ACHN (cell line): ENCODE results near the gene ZNF557.
A peak's percentile ranks its signal among the peaks of the same experiment; 100 is the strongest.

Experiments
- DNase-seq: peaks from one replicate; pipeline ENCODE4 v3.0.0-alpha.2; 2015
- in situ Hi-C: cut with HindIII; loops from 2 replicates; pipeline ENCODE4 v1.10.0; 2017; ENCODE audit warnings: low sequenced_read_pairs, low pct_ligation_motif_present, low pct_unique_long_range_greater_than_20kb

The ZNF557 gene

GRCh38 chr19:7068599-7068998 is 904 bp upstream of the ZNF557 start:
- in situ Hi-C loops: no loop called here
- DNase-seq: no peak

GRCh38 chr19:7069904-7070226 is 362 bp downstream of the ZNF557 start:
- peak; percentile 1 for DNase-seq
- in situ Hi-C loops: no loop called here

DNA sequence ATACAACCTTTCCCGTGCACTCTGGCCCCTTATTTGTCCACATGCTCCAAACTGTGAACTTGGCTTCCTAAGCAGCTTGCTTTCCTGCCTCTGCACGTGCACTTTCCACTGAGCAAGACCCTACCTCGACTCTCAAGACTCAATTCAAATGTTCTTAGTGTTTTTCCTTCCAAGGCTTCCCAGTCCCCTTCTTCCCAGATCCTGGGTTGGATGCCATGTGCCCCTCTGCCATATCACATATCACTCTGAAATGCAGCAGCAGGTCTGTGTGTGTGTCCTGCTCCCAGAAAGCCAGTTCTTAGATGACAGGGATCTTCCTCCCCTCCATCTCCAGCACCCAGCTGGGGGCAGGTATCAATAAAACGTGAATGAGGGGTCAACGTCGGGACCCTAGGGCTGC is 3.0 kb downstream of the ZNF557 start:
- in situ Hi-C loops: no loop called here
- no peak for DNase-seq

DNA sequence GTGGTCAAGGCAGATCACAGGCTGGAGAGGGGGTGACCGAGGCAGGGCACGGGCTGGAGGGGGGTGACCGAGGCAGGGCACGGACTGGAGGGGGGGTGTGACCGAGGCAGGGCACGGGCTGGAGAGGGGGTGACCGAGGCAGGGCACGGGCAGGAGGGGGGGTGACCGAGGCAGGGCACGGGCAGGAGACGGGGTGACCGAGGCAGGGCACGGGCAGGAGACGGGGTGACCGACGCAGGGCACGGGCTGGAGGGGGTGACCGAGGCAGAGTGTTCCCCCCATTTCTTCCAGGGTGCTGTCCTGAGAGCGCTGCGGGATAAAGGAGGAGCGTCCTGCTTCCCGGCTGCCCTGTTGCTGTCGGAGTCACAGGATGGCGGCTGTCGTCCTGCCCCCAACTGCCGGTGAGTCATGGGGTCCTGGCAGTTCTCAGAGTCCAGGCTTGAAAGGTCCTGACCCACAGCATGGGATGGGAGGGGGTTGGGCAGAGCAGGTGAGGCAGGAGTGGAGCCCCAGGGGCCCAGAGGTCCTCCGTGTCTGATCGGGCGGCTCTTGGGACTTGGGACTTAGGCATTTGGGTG is 5.3 kb downstream of the ZNF557 start:
- in situ Hi-C loops: no loop called here
- no peak for DNase-seq

DNA sequence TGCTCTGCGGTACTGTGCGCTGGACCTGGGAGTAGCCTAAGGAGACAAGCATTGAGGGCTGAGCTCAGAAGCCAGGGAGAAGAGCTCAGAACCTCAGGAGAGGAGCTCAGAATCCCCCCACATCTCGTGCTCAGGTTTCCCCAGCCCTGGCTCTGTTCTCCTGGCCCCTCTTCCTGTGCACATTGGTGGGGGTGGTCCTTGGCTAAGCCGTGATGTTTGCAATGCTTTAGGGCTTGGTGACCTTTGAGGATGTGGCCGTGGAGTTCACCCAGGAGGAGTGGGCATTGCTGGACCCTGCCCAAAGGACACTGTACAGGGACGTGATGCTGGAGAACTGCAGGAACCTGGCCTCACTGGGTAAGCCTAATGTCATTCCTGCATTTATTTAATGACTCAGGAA is 6.6 kb downstream of the ZNF557 start:
- DNase-seq: no peak
- in situ Hi-C loops: no loop called here

DNA sequence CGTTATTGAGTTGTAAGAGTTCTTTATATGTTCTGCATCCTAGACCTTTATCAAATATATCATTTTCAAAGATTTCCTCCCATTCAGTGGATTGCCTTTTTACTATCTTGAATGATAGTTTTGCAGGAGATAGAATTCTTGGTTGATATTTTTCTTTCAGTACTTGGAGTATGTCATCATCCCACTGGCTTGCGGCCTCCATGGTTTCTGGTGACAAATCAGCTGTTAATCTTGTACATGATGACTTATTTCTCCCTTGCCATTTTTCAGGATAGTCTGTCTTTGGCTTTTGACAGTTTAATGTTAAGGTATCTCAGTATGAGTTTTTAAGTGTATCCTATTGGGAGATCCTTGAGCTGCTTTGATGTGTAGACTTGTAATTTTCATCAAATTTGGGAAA is 8.5 kb downstream of the ZNF557 start:
- in situ Hi-C loops: no loop called here
- no peak for DNase-seq

GRCh38 chr19:7083076-7083956 is 13.8 kb downstream of the ZNF557 start:
- in situ Hi-C loops: no loop called here

GRCh38 chr19:7088999-7089398 is 19.5 kb downstream of the ZNF557 start:
- DNase-seq: no peak
- in situ Hi-C loops: no loop called here

More at GRCh38 chr19:7083076-7083956, 13.8 kb downstream of the ZNF557 start:
- DNase-seq: peak; percentile 38

- in situ Hi-C loops: no loop called here
Measured at GRCh38 chr19:7098096-7098495, 28.6 kb downstream of the ZNF557 start.

GRCh38 chr19:7098701-7099596 is 29.4 kb downstream of the ZNF557 start:
- in situ Hi-C loops: no loop called here
- peak; percentile 84 for DNase-seq

More at GRCh38 chr19:7098096-7098495, 28.6 kb downstream of the ZNF557 start:
- DNase-seq: no peak

DNA sequence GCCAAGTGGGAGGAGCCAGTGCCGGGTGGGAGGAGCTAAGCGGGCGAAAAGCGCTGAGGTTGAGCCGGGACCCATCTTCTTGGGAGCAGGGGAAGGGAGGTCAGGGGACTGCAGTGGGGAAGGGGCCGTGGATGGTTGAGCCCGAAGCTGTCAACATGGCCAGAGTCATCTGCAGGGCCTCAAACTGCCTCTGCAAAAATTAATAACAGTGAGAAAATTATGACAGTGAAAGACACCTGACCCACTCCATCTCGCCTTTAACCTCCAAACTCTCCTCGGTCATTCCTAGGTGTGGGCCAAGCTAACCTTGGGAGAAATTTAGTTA is 30.1 kb downstream of the ZNF557 start:
- no peak for DNase-seq
- in situ Hi-C loops: no loop called here

GRCh38 chr19:7101498-7102253 is 32.2 kb downstream of the ZNF557 start:
- in situ Hi-C loops: no loop called here

DNA sequence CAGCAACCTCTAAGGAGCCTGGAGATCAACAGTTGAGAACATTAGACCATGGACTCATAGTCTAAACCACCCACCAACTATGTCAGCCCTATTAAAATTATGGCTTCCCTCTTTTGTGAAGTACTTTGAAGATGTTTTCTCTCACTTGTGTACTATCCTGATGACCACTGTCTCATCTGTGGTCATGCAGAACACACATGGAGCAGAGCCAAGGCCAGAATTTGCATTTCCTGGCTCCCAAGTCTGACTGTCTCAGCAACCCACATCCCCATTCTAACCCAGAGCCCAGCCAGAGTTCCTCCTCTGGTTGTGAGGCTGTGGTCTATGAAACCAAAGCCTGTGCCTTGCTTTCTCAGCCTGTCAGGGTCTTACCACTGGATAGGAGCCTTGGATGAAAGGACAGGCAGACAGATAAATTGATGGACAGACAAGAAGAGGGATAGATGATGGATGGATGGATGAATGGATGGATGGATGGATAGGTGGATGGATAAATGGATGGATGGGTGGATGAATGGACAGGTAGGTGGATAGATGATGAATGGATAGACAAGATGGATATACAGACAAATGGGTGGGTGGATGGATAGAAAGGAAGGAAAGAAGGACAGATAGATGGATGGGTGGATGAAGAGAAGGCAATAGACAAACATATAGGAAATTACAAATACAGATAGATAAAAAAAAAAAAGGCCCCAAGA is 35.4 kb downstream of the ZNF557 start:
- no peak for DNase-seq

More at GRCh38 chr19:7101498-7102253, 32.2 kb downstream of the ZNF557 start:
- no peak for DNase-seq

DNA sequence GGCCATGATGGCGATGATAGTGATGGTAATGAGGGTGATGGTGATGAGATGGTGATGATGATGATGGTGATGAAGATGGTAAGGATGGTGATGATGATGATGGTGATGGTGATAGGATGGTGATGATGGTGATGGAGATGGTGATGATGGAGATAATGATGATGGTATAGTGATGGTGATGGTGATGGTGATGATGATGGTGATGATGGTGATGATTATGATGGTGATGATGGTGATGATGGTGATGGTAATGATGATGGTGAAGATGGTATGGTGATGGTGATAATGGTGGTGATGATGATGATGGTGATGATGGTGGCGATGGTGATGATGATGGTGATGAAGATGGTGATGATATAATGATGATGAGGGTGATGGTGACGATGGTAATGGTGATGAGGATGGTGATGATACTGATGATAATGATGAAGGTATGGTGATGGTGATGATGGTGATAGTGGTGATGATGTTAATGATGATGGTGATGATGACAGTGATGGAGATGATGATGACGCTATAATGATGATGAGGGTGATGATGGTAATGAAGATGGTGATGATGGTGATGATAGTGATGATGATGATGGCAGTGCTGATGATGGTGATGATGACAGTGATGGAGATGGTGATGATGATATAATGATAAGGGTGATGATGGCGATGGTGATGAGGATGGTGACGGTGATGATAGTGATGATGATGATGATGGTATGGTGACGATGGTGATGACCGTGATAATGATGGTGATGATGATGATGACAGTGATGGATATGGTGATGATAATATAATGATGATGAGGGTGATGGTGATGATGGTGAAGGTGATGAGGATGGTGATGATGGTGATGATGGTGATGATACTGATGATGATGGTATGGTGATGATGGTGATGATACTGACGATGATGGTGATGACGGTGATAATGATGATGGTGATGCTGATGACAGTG is 37.5 kb downstream of the ZNF557 start:
- no peak for DNase-seq
- in situ Hi-C loops: no loop called here

More for the DNA sequence above, 35.4 kb downstream of the ZNF557 start:
- in situ Hi-C loops: no loop called here

DNA sequence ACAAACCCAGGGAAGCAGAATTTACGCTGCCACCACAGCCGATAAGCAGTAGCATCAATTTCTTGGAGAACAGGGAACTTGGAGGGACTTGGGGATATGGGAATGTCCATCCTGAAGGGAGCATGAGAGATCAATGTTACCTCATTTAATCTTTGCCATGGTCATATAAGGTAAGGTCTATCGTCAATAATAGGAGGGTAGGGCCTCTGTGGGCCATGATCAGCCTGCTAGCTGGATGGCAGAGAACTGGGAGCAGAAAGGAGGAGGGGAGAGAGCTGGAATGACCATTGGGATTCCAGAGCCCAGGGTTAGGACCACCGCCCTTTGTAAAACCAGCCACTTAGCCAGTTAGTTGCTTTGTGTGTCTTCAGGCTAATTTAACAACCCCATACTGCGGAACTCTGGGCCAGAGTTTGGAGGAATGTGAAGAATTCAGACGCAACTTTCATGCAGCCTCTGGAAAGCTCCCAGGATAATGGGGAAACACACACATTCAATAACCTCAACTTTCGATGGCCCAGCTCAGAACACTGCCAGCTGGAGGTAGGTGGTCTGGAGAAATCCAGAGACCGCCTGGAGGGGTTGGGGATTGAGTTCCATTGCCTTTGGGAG is 40.3 kb downstream of the ZNF557 start:
- no peak for DNase-seq
- in situ Hi-C loops: no loop called here

DNA sequence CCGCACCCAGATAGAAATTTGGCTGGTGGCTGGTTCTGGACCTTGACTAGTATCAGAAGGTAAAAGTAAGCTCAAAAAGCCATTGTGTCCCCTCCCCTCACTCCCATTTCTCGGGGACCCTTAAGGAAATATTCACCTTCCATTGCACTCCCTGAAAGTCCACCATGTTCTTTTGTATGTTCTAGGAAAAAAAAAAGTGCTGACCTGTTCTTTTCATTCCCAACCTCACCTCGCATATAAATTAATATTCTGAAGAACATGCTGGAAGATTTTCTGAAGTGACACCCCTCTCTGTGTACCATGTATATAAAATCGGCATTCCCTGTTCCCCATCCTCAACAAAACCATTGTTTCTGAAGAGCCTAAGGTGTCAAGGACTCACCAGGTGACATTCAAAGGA is 43.2 kb downstream of the ZNF557 start:
- in situ Hi-C loops: no loop called here
- DNase-seq: no peak

DNA sequence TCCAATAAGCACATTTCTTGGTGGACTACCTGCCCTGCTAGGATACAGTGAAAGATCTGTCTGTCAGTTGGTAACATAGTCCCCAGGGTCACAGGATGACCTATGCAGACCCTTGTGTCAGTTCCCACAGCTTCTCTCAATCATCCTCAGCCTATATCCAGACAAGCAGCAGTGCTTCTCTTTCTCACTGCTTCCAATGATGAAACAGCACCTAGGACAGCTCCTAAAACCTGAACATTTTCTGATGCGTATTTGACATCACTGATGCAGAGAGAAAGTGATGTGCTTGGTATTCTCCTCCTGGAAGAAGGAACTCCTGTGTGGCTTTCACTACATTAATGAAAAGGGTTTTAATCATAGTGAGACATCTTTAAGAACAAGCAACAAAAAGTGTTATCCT is 43.7 kb downstream of the ZNF557 start:
- in situ Hi-C loops: no loop called here
- DNase-seq: no peak
